ENCODE data around the gene GNPTG. TPM values are rescaled to one million over a fixed set of nuclear protein-coding genes. Genes with fewer than 3 reads are reported as not detected.

The GNPTG gene
- total RNA-seq, 4 donors from 2014 or later = 20.6 to 37.5 (median 30.2) TPM

DNA sequence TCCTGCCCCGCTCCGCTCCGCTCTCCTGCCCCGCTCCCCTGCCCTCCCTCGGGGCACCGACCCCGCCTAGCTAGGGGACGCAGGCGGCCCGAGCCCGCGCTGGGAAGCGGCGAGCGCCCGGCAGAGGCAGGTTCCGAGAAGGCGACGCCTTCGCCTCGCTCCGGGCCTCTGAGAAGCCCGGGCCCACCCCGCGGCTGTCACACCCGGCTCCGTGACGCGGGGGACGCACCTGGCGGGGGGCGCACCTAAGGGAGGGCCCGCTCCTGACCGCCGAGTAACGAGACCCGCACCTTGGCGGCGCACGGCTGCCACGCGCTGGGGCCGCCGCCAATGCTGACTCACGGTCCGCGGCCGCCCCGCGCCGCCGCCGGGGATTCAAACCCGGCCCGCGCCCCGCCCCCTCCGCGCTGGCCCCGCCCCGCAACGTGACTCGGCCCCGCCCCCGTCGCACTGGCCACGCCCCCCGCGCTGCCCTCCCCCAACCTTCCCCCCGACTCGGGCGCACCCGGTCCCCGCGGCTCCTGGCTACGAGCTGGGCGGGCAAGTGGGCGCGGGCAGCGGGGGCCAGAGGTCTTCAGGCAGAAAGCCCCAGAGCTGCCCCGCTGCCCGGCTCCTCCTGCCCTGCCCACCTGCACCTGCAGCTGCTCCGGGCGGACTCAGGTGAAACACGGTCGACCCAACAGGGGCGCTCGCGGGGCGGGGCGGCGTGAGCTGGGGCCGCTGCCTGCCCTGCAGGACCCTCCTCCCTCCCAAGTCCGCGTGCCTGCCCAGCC is 27.8 kb downstream of the GNPTG start:
- peak; percentile 76 to 85 for TF ChIP-seq POLR2A (IDR thresholded peaks at IDR 0.05)
- TF ChIP-seq, protein P1, sequence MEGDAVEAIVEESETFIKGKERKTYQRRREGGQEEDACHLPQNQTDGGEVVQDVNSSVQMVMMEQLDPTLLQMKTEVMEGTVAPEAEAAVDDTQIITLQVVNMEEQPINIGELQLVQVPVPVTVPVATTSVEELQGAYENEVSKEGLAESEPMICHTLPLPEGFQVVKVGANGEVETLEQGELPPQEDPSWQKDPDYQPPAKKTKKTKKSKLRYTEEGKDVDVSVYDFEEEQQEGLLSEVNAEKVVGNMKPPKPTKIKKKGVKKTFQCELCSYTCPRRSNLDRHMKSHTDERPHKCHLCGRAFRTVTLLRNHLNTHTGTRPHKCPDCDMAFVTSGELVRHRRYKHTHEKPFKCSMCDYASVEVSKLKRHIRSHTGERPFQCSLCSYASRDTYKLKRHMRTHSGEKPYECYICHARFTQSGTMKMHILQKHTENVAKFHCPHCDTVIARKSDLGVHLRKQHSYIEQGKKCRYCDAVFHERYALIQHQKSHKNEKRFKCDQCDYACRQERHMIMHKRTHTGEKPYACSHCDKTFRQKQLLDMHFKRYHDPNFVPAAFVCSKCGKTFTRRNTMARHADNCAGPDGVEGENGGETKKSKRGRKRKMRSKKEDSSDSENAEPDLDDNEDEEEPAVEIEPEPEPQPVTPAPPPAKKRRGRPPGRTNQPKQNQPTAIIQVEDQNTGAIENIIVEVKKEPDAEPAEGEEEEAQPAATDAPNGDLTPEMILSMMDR (IDR thresholded peaks at IDR 0.05 in 4 of 5, conservative IDR thresholded peaks at IDR 0.05 in 1 of 5) = no peak
- Histone ChIP-seq H3K27ac (peak overlapping the region; percentile 95 to 98 (median 98)), H3K36me3 (peaks cover 0 to 5% of the 10 kb centered on the region in 2 donors), H3K27me3 (no peaks in the 10 kb centered on the region), H3K9me3 (no peaks in the 10 kb centered on the region), H3K4me1 (peaks cover 10 to 20% of the 10 kb centered on the region in 2 donors), H3K4me3 (peak overlapping the region; percentile 64 to 77 (median 70))
- ATAC-seq = peak; percentile 70 to 72
- intact Hi-C loops (cut with DNase I; ENCODE audit: low total_unique reads) (loop anchor here (1.0 to 2.0 kb wide), 4 partner anchors 16 to 82 kb away; partner anchors contain the start of gene UQCC4), in situ Hi-C loops (cut with MboI; ENCODE audit: low sequenced_read_pairs in 4 of 4) (no loop called here)
- DNase-seq = peak; percentile 42 to 70

DNA sequence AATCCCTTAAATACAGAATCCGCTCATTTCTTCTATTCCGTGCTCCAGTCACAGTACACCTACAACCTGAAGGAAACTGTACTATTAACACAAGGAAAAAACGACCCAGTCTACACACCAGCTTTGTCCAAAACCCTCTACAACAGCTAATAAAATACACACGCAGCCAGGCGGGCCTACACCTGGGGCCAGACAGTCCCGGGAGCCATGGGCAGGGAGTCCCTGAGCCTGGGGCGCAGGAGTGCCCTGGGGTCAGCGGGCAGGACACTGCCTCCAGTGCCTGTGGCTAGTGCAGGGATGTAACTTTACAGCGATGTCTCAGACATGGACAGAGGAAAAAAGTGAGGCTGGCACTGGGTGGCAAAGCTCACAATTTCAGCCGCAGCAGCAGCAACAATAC is 28.5 kb downstream of the GNPTG start:
- in situ Hi-C loops (cut with MboI; ENCODE audit: low sequenced_read_pairs in 4 of 4) = no loop called here
- peak overlapping the region in 1 of 4 donors; percentile 64 for H3K4me3 ChIP-seq
- H3K36me3 ChIP-seq = peaks cover 0 to 9% of the 10 kb centered on the region in 2 donors

DNA sequence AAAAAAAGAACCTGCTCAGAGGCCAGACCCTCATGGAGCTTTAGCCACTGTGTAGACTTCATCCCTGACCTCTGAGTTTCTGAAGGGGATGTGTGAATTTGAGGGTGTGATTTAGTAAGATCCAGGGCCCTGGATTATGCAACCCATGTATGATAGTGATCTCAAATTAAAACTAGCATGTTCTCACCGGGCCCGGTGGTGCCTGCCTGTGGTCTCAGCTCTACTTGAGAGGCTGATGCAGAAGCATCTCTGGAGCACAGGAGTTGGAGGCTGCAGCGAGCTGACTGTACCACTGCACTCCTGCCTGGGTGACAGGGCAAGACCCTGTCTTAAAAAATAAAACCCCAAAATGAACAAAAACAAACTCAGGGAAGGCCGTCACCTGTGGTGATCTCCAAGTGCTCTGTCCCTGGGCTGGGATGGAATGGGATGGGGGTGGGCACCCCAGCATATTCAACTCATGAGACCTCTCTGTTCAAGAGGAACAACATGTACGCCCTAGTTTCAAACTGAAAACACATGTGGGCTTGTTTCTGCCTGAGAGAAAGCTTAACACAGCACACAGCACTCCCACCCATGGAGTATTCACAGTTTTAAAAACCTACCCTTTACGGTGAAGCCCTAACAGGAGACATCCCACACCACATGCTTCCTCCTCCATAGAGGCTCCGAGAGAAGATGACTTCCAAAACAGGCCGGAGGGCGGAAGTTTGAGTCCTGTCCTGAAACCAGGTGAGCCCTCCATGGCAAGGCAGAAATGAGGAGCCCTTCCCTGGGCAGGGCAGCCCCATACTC is 30.1 kb downstream of the GNPTG start:
- H3K4me1 ChIP-seq = peaks cover 10 to 20% of the 10 kb centered on the region in 2 donors
- in situ Hi-C loops (cut with MboI; ENCODE audit: low sequenced_read_pairs in 4 of 4) = no loop called here
- peaks cover 0 to 9% of the 10 kb centered on the region in 2 donors for H3K36me3 ChIP-seq
- intact Hi-C loops (cut with DNase I; ENCODE audit: low total_unique reads) = no loop called here
- DNase-seq (no peak), ATAC-seq (no peak)
- no peak for TF ChIP-seq POLR2A (IDR thresholded peaks at IDR 0.05)
- TF ChIP-seq, protein P1 (IDR thresholded peaks at IDR 0.05 in 4 of 5, conservative IDR thresholded peaks at IDR 0.05 in 1 of 5) = no peak
- H3K27me3 ChIP-seq = no peaks in the 10 kb centered on the region
- no peak overlapping the region for H3K4me3 ChIP-seq
- no peaks in the 10 kb centered on the region for H3K9me3 ChIP-seq
- H3K27ac ChIP-seq = no peak overlapping the region

More for the DNA sequence above, 28.5 kb downstream of the GNPTG start:
- Histone ChIP-seq H3K27me3 (no peaks in the 10 kb centered on the region), H3K4me1 (peaks cover 10 to 20% of the 10 kb centered on the region in 2 donors), H3K27ac (peak overlapping the region; percentile 95 to 98 (median 98)), H3K9me3 (no peaks in the 10 kb centered on the region)
- DNase-seq (no peak), ATAC-seq (no peak)
- TF ChIP-seq, protein P1 (IDR thresholded peaks at IDR 0.05 in 4 of 5, conservative IDR thresholded peaks at IDR 0.05 in 1 of 5) = no peak
- no peak for TF ChIP-seq POLR2A (IDR thresholded peaks at IDR 0.05)
- intact Hi-C loops (cut with DNase I; ENCODE audit: low total_unique reads) = no loop called here

DNA sequence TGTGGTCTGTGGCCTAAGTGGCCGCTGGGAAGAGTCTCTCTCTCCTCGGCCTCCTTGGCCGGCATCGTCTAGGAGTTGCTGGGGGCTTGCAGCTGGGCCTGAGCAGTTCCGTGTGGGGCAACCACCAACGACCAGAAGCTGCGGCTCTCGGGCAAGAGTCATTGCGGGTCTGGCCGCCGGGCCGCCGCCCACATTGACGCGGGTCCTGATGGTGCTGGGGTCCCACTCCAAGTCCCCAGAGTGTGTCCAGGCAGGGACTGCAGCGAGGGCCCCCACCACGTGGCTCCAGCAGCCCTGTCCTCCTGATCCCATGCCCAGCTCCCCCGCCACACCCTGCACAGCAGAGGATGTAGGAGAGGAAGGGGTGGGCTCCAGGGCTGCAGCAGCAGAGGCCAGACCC is 31.8 kb downstream of the GNPTG start:
- ATAC-seq = no peak
- DNase-seq = no peak
- Histone ChIP-seq H3K27ac (no peak overlapping the region), H3K9me3 (no peaks in the 10 kb centered on the region), H3K4me3 (no peak overlapping the region), H3K4me1 (peaks cover 1 to 4% of the 10 kb centered on the region in 2 donors), H3K36me3 (peaks cover 0 to 15% of the 10 kb centered on the region in 2 donors), H3K27me3 (no peaks in the 10 kb centered on the region)
- in situ Hi-C loops (cut with MboI; ENCODE audit: low sequenced_read_pairs in 4 of 4) = no loop called here
- TF ChIP-seq POLR2A (IDR thresholded peaks at IDR 0.05) = no peak
- TF ChIP-seq, protein P1 (IDR thresholded peaks at IDR 0.05 in 4 of 5, conservative IDR thresholded peaks at IDR 0.05 in 1 of 5) = no peak
- intact Hi-C loops (cut with DNase I; ENCODE audit: low total_unique reads) = no loop called here

All from gastrocnemius medialis (tissue), 4 donors.